Measurements from ENCODE around the gene ATAT1. TPM values are rescaled to one million over a fixed set of nuclear protein-coding genes. Genes with fewer than 3 reads are reported as not detected.
A peak's percentile ranks its signal among the peaks of the same experiment; 100 is the strongest.

The ATAT1 gene
- total and polyA plus RNA-seq, 2 of the 13 experiments (the other 11 are each of a cell fraction or from before 2014, with no cell fraction given), result 9.2 to 23.6 TPM

- TF ChIP-seq ZSCAN21 (CRISPR knock-in tag; IDR thresholded peaks at IDR 0.05; ENCODE audit: borderline replicate concordance), result peak; percentile 86; the same call in 1 of the 2 replicates
- peak; percentile 100 for TF ChIP-seq KDM2A (CRISPR knock-in tag; IDR thresholded peaks at IDR 0.05; ENCODE audit: borderline replicate concordance, low read depth)
- no peak for TF ChIP-seq IRF1 (CRISPR knock-in tag; IDR thresholded peaks at IDR 0.05; ENCODE audit: low read depth)
- TF ChIP-seq IRF2 (CRISPR knock-in tag; IDR thresholded peaks at IDR 0.05), result peak; percentile 81; the same call in 1 of the 2 replicates
- no peak for TF ChIP-seq MAFK (conservative IDR thresholded peaks at IDR 0.05 in 1 of 2, IDR thresholded peaks at IDR 0.05 in 1 of 2; ENCODE audit: low read length in 2 of 2)
- TF ChIP-seq HOXA7 (CRISPR knock-in tag; IDR thresholded peaks at IDR 0.05), result no peak
- TF ChIP-seq JUN (CRISPR knock-in tag; IDR thresholded peaks at IDR 0.05), result peak; percentile 42; the same call in 1 of the 2 replicates
- peak; percentile 58; the same call in 1 of the 2 replicates for TF ChIP-seq ZNF362 (CRISPR knock-in tag; IDR thresholded peaks at IDR 0.05; ENCODE audit: borderline replicate concordance)
- peak; percentile 44 for TF ChIP-seq TEAD3 (CRISPR knock-in tag; optimal IDR thresholded peaks at IDR 0.05; ENCODE audit: borderline replicate concordance)
- TF ChIP-seq AGO2 (optimal IDR thresholded peaks at IDR 0.05; ENCODE audit: low read depth, low read length), result peak; percentile 99
- no peak for TF ChIP-seq ZNF562 (CRISPR knock-in tag; IDR thresholded peaks at IDR 0.05; ENCODE audit: borderline replicate concordance)
- no peak for TF ChIP-seq NFE2 (CRISPR knock-in tag; IDR thresholded peaks at IDR 0.05)
- TF ChIP-seq ZNF484 (CRISPR knock-in tag; IDR thresholded peaks at IDR 0.05; ENCODE audit: borderline replicate concordance, low read depth), result no peak
- no peak for TF ChIP-seq AFF4 (CRISPR knock-in tag; IDR thresholded peaks at IDR 0.05)
- peak; percentile 74; the same call in 1 of the 2 replicates for TF ChIP-seq ZNF275 (CRISPR knock-in tag; IDR thresholded peaks at IDR 0.05; ENCODE audit: borderline replicate concordance)
- TF ChIP-seq ZNF18 (CRISPR knock-in tag; IDR thresholded peaks at IDR 0.05; ENCODE audit: insufficient replicate concordance), result peak; percentile 72
- no peak for TF ChIP-seq ZSCAN5A (CRISPR knock-in tag; IDR thresholded peaks at IDR 0.05; ENCODE audit: borderline replicate concordance)
These were observed at the start of gene ATAT1 (continued) for GRCh38 chr6:30626484-30627366.
